Stimulated activated CD4-positive, alpha-beta T cell treated with anti-CD3 and anti-CD28 coated beads, Interleukin-2, amount 100 ng/mL, for 4 hours (primary cell): ENCODE results near the gene ISM2.

Experiments used
- DNase-seq: peaks from one replicate; pipeline ENCODE4 v3.0.0-alpha.2; 2020; ENCODE audit warnings: low read depth

The ISM2 gene

DNA sequence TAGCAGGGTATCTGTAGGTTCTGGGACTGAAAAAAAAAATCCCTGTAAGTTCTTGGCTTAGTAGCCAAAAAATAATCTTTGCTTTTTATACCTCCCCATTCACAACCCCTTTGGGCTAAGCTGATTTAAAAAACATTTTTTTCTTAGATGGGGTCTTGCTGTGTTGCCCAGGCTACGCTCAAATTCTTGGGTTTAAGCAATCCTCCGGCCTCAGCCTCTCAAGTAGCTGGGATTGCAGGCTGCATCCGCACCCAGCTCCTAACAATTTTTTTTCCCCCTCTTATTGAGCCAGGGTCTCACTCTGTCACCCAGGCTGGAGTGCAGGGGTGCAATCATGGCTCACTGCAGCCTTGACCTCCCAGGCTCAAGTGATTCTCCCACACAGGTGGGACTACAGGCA, 9.1 kb upstream of the ISM2 start:
- no peak for DNase-seq

DNA sequence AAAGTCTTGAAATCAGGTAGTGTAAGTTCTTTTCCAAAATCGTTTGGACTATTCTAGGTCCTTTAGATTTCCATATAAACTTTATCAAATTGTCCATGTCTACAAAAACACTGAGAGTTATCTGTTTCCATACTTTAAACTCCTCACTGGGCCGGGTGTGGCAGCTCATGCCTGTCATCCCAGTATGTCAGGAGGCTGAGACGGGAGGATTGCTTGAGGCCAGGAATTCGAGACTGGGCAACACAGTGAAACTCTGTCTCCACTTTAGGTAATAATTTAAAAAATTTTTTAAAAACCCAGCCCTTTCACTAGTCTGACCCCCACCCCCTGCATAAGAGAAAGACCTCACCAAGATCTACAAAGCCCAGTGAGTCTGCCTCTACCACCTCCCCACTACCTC, 6.4 kb upstream of the ISM2 start:
- DNase-seq: no peak

DNA sequence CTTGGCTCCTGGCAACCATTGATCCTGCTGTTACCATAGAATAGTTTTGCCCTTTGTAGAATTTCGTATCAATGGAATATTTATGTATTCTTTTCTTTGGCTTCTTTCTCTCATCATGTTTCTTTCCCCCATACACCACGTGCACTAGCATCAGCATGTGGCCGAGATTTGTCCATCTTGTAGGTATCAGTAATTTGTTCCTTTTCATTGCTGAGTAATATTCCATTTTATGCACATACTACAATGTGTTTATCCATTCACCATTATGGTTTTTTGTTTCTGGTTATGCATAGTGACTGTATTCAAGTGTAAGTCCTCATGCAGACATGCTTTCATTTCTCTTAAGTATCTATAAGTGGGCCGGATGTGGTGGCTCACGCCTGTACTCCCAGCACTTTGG, 4.5 kb upstream of the ISM2 start:
- no peak for DNase-seq

DNA sequence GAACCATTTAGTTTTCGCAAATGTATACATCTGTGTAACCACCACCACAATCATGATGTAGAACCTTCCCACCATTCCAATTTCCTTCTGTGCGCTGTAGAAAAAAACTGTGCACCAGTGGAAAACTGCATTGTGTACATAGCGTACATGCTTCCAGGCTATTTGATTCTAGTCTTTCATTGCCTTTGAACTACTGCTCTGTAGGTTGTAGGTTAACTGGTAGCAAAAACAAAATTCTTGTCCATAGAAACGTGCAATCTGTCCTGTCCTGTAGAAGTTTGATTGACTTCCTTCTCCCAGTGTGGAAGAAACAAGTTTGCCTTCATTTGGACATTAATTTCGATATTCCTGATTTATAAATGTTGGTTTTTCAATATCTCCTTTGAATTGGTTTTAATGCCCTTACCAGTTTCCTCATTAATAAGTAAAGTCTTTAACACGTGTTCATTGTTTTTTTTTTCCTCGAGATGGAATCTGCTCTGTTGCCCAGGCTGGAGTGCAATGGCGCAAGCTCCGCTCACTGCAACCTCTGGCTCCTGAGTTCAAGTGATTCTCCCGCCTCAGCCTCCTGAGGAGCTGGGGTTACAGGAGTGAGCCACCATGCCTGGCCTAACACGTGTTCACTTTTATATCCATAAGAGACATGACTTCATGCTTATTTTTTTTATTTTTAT, 3.6 kb upstream of the ISM2 start:
- no peak for DNase-seq

DNA sequence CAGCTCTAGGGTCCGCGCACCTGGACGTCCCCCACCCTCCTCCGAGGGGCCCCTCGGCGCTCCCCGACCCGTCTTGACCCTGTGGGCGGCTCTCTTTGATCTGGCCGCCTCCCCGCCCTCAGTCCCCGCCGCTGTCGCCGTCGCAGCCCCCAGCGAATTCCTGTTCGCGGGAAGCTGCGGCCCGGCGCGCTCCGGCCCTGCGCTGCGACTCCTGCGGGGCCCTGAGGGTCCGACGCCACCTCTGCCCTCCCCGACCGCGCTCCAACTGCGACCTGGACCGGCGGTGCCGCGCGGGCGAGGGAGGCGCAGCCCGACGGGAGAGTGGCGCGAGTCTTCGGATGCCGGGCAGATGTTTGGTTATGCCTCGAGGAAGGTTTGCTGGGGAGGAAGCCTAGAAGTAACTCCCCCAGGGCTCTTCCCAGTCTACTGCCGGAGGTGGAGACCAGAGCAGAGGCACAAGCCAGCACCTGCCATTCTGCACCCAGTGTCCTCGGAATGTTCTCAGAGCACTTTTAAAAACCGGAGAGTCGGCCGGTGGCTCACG, 440 bp upstream of the ISM2 start:
- DNase-seq: no peak

DNA sequence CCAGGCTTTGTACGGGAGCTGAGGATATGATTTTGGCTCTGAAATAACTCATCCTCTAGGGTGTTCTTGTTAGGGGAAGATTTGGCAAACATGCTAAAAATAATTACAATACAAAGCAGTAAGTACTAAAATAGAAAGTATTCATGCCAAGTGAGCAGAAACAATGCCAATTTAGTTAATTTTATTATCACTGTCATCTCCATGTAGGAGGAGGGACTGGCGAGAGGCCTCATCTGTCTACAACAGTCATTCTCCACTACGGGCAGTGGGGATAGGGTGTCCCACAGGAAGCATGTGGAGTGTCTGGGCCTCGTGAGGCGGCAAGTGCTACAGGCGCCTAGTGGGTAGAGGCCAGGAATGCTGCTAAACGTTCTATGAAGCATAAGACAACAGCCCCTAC, 3.3 kb downstream of the ISM2 start:
- DNase-seq: no peak

DNA sequence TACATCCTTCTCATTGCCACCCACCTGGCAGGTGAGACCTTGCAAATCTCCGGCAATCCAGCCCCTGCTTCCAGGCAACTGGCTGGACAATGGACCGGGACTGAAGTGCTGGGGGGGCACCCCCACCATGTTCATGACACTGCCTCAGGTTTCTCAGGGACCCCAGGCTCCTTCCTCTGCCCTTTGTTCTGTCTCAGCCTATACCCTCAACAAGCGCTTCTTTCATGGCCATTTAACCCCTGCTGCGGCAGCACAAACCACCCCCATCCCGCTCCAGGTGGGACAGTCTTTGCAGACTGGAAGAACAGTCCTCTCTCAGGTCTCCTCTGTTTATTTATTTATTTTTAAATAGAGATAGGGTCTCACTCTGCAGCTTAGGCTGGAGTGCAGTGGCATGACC, 7.6 kb downstream of the ISM2 start:
- DNase-seq: no peak

DNA sequence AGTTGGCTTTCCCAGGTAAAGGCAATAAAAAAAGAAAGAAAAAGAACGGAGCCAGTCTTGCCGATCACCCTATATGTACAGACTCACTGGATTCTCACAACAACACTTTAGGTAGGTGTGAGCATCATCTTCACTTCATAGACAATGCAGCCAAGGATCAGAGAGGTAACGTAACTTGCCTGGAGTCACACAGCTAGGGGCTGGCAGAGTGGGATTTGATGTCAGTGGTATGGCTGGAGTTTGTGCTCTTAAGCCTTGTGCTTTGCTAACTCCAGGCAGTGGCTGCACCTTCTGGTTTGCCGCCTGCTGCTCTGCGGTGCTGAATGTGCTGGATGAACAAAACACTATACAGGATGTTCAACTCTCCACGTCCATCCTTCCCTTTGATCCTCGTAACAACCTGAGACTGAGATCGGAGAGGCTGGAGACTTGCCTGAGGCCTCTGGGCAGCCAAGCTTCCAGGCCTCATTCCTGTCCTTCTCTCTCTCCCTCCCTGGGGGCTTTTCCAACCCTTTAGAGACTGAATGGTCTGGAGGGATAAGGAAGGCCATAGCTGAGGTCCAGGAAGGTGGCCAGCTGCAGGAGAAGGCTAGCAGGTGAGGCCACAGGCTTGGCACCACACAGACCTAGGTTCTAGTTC, 8.1 kb downstream of the ISM2 start:
- DNase-seq: no peak

DNA sequence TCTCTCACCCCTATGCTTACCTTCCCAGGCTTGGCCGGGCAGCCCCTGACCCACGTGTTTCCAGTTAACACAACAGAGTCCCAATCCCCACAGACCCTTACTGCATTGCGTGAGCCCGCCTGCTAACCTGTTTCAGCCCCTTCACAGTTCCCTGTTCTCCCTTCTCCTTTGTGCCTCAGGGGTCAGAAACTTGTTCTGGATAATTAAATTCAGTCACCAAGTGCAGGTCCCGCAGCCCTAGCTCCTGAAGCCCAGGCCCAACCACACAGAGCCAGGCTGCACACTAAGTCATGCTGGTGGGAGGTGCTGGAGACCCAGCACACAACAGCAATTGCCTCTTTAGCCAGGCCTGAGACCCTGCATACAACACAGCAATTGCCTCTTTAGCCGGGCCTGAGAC, 9.6 kb downstream of the ISM2 start:
- DNase-seq: no peak

DNA sequence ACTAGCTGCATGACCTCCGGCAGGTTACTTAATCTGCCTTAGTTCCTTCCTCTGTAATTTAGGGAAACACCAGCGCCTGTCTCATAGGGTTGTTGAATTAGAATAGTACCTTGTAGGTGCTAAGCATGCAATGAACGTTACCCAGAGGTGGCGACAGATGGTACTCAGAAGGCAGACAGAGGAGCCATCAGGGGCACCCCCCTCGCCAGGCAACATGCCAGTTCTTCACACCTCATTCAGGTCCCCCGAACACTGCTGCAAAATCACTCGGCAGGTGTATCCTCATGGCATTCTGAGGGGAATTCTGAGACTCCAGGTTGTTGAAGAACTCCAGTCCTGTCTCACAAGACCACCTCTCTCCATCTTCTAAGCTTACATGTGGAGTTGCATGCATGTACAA, 10.1 kb downstream of the ISM2 start:
- DNase-seq: no peak

DNA sequence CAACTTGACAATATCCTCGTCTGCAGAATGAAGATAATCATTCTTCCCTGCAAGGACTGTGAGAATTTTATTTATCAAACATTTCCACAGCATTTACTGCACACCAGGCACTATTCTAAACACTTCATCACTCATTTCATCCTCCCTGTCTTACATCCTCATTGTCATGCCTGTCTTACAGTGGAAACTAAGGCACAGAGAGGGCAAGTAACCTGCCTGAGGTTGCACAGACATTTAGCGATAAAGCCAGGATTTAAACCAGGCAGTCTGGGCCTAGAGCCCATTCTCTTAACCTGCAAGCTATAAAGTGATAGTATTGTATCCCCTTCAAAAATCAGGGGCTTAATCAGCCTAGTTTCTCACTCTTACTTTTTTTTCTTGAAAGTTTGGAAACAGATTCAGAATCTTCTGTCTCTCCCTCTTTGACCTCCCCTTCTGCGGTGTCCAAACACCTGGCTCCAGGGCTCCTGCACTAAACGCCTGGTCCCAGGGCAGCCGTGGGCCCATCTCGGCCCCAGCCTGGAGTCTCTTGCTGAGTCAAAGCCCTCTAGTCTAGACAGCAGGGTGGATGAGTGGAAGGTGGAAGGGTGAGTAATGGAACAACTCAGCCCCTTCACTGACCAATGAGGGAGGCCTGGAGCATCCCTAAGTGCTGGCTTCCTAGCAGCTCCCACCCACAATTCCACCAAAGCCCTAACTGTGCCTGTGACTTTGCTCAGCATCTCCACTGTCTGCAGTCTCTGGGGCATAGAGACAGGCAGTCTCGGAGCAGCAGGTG, 12.5 kb downstream of the ISM2 start:
- no peak for DNase-seq

DNA sequence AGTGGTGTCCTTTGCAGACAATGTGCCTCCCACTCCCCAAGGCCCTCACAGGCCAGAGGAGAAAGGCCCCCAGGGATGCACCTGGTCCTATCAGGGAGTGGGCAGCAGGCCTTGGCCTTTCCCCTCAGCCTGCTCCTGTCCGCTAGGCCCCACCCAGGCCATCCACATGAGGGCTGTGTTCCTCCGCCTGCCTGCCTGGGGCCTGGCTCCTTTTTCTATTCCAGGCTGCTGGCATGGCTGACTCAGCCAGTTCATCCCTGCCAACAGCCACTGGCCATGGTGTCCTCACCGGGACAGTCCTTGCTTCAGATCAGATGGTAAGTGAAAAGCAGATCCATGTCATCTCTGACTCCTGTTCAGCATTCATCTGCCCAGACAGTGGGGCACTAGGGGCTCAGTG, 13.4 kb downstream of the ISM2 start:
- no peak for DNase-seq

DNA sequence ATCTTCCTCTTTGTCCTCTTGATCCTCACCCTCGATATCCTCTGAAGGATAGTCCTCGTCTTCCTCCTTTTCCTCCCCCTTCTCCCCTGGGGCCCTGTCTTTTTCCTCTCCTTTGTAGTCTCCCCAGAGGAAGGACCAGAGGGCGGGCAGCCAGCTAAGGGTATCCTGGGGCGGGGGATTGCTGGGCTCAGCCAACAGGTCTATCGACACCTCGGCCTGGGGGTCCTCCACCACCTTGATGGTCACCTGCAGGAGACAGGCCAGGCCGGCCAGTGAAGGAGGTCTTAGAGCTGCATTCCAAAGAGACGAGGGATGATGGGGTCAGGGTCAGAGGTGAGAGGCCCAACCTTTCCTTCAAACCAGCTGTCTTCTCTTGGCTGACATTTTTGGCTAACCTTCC, 16.2 kb downstream of the ISM2 start:
- no peak for DNase-seq

DNA sequence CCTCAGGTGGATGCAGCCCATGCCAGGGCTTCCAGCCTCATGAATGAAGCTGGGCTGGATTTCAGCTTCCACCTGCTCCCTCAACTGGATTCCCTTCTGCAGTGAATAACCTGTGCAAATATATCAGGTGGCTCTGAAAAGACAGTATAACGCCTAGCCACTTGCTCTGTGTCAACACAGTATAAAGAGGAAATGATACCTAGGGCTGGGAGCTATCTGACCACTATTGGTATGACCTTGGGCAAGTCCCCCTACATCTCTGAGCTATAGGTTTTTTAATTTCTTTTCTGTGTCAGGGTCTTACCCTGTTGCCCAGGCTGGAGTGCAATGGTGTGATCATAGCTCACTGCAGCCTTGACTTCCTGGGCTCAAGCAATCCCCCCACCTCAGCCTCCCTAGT, 19.8 kb downstream of the ISM2 start:
- no peak for DNase-seq

DNA sequence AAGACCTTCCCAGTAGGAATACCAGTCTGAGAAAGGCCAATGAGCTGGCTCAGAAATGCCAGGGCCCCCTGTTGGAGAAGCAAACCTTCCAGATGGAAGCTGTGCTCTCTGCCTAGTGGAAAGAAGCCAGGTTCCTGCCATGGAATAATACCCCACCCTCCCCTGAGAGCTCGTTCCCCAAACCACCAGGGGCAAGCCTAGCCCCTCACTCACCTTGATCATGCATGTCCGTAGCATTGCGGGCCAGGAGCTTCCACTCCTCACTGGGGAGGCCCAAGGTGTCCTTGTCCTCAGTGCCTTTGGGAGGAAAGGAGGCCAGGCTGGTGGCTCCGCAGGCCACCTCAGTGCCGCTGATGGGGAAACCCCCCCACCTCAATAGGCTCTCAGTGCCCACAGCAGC, 20.6 kb downstream of the ISM2 start:
- DNase-seq: no peak

DNA sequence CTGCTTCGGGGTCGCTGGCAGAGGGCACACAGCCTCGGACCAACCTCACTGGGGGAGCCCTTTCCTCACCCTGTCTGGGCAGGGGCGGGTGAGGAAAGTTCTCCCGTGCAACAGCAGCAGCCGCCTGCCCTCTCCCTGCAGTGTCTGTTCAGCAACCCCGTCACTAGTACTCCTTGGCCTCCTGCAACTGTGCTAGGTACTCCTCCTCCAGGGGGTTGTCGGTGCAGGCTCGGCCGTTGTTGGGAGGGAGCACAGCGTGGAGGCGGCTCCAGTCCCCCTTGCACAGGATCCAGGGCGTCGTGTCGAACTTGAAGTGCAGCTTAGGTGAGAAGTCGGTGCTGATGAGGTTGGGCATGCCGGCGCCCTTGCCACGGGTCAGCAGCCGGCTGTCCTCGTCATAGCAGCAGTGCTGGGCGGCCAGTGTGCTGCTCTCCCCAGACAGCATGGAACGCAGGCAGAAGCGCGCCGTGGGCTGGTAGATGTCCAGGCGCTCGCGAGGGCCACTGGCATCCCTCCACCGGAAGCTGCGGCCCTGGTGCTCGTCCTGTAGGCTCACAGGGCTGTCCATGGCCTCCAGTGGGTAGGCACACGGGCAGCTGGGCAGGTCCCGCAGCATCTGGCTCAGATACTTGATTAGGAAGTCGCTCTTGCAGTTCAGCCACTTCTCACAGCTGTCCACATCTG, 23.0 kb downstream of the ISM2 start:
- no peak for DNase-seq

DNA sequence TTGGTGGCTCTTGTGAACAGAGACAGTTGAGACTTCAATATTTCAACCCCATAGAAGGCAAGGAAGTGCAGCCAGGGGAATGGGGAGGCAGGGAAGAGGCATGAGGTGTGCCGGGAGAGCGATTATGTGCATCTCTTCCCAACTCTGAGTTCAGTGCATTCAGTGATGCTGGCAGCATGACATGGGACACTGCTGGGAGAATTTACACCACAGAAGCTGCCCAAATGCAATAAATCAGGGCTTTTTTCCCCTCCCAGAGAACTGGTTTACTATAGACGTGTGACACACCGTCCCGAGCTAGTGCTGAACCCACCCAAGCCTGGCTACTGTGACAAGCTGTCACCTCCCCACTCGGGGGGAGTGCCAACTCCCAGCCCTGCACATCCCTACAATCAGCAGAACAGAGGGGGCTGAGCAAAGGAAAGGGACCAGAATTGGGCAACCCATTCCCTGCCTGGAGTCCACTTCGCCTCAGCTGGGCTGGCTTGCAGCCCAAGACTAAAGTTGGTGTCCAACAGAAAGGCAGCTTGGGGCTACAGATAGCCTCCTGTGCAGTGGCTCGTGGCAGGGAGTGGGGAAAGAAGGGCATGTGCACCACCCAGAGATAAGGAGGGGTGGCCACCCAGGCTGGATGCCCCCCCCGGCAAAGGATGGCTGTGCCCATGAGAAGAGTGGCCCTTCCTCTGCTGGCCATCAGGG, 24.0 kb downstream of the ISM2 start:
- no peak for DNase-seq

DNA sequence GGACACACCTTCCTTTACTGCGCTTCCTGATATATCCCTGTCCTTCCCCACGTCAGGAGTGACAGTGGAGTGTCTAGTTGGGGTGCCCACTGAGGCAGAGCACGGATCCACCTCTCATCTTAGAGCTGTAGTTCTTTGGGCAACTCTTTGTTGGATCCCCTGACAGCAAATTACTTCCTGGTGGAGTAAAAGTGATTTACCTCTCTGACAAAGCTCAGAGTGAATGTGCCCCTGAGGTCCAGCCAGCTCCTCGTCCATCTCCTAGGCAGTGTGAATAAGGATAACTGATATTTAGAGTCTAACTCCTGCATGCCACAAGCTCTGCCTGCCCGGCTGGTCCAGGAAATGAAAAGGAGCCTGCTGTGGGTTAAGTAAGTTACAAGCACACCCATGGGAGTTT, 24.7 kb downstream of the ISM2 start:
- DNase-seq: no peak

DNA sequence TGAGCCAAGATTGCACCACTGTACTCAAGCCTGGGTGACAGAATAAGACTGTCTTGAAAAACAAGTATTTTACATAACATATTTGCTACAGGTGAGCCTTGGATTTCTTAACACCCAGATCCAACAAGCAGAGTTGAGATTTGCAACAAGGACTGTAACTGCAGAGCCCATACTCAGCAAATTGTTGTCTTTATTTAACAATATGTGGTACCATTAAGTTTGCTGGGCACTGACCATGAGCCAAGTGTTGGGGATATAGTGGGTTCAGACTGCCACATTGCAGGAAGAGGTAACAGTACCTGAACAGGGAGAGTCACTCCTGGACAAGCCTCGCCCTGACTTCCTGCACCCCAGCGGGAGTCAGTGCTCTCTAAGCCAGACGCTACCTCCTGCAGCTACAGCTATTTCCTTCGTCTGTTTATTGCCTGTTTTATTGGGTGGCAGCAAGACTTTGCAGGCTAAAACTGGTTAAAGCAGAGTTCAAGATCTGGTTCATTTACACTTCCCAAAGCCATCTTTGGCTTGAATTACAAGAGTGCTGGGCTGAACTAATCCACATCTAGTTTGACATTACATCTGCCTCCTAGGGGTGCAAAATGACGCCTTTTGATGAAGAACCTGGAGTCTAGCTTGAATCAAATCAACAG, 28.3 kb downstream of the ISM2 start:
- no peak for DNase-seq

DNA sequence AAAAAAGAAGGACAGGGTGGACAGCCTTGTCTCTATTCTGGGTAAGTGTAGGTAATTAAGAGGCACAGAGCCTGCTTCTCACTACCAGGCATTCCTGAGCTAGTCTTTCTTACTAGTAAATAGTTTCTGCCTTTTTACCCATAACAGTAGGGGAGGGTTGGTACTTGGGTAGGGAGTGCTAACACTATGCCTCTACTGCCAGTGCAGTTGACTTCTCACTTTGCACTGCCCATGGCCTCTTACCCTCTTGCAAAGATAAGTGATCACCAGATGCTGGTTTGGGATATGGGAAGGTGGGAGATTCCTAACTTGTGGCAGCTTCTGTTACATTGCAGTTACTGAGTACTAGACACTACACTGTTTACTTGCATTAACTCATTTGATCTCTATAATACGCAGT, 29.1 kb downstream of the ISM2 start:
- no peak for DNase-seq

DNA sequence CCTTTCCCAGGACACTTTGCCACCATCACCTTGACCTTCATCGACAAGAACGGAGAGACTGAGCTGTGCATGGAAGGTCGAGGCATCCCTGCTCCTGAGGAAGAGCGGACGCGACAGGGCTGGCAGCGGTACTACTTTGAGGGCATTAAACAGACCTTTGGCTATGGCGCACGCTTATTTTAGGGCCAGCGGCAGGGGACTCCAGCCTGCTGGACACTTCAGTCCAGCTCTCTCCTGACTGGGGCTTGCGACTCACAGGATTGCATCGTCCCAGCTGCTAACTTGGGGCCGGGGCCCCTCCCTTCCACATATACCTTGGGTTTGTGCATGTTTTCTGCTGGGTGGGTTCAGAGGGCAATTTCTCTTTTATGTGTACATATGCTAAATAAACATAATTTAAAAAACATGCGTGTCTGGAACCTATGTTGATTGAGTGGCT, 29.5 kb downstream of the ISM2 start:
- no peak for DNase-seq
